Activated T-cell treated with anti-CD3 and anti-CD28 coated beads, Interleukin-2, amount 50 U/mL, for 72 hours (primary cell): ENCODE data around the gene TFRC. TPM values are rescaled to one million over a fixed set of nuclear protein-coding genes. Genes with fewer than 3 reads are reported as not detected.
A peak's percentile ranks its signal among the peaks of the same experiment; 100 is the strongest.
"Not testable (repeated sequence)": the region's sequence is repeated elsewhere in the genome, so short reads cannot be mapped to it uniquely, and the experiment has no call there.

Experiments used
- ATAC-seq, 2 donors: fragments of 150-1000 bp; cut with Tn5 transposase; replicated peaks in 1 of 2; 2 replicates each; pipeline ENCODE4 v1.10.0; 2021; ENCODE audit warnings: moderate library complexity in 2 of 2, mild to moderate bottlenecking in 1 of 2
- DNase-seq, 2 donors: peaks; one replicate each; pipeline ENCODE4 v3.0.0; 2021 to 2022; ENCODE audit warnings: mixed read lengths in 1 of 2
- H3K27ac Mint-ChIP-seq: one replicate; pipeline ENCODE4 v1.8.0; 2022; ENCODE audit warnings: mild to moderate bottlenecking, moderate library complexity, mixed read lengths
- H3K27me3 Mint-ChIP-seq: one replicate; pipeline ENCODE4 v1.8.0; 2022; ENCODE audit warnings: low read depth, mixed read lengths
- H3K36me3 Mint-ChIP-seq, 2 donors: one replicate each; pipeline ENCODE4 v1.8.0; 2022; ENCODE audit warnings: mixed read lengths in 2 of 2, mild to moderate bottlenecking in 1 of 2; ENCODE audit not compliant: insufficient read depth in 2 of 2
- H3K4me1 Mint-ChIP-seq: one replicate; pipeline ENCODE4 v1.8.0; 2022; ENCODE audit warnings: low read depth, mixed read lengths
- H3K4me3 Mint-ChIP-seq, 2 donors: one replicate each; pipeline ENCODE4 v1.8.0; 2022; ENCODE audit warnings: mild to moderate bottlenecking in 2 of 2, mixed read lengths in 2 of 2, moderate library complexity in 2 of 2
- H3K9me3 Mint-ChIP-seq, 2 donors: one replicate each; pipeline ENCODE4 v1.8.0; 2022; ENCODE audit warnings: mixed read lengths in 2 of 2
- total RNA-seq, 2 donors: library from RNA; stranded (reverse); gene quantifications; one replicate each; pipeline ENCODE4 v1.2.3, GENCODE V29; 2022

The TFRC gene
- total RNA-seq, 2 donors from 2014 or later: 164 to 174 TPM

GRCh38 chr3:196051282-196052076 is 30.4 kb downstream of the TFRC start:
- H3K27me3 Mint-ChIP-seq: no peaks in the 10 kb centered on the region
- no peak for DNase-seq
- no peak for ATAC-seq
- no peak overlapping the region for H3K4me3 Mint-ChIP-seq
- H3K4me1 Mint-ChIP-seq: no peaks in the 10 kb centered on the region
- no peaks in the 10 kb centered on the region for H3K9me3 Mint-ChIP-seq
- H3K36me3 Mint-ChIP-seq: peaks cover 15 to 42% of the 10 kb centered on the region in 2 donors
- H3K27ac Mint-ChIP-seq: peak overlapping the region; percentile 42

GRCh38 chr3:196050597-196050996 is 31.3 kb downstream of the TFRC start:
- no peaks in the 10 kb centered on the region for H3K9me3 Mint-ChIP-seq
- DNase-seq (no peak), ATAC-seq (no peak)
- no peaks in the 10 kb centered on the region for H3K4me1 Mint-ChIP-seq
- no peak overlapping the region for H3K27ac Mint-ChIP-seq
- H3K36me3 Mint-ChIP-seq: peaks cover 15 to 41% of the 10 kb centered on the region in 2 donors
- no peaks in the 10 kb centered on the region for H3K27me3 Mint-ChIP-seq
- no peak overlapping the region for H3K4me3 Mint-ChIP-seq

- Mint-ChIP-seq H3K4me1 (no peaks in the 10 kb centered on the region), H3K36me3 (peaks cover 8 to 31% of the 10 kb centered on the region in 2 donors), H3K27ac (no peak overlapping the region), H3K9me3 (no peaks in the 10 kb centered on the region), H3K27me3 (no peaks in the 10 kb centered on the region), H3K4me3 (no peak overlapping the region)
- DNase-seq (no peak), ATAC-seq (no peak)
Measured at GRCh38 chr3:196049653-196050052, 32.2 kb downstream of the TFRC start.

- DNase-seq (no peak), ATAC-seq (no peak)
- no peaks in the 10 kb centered on the region for H3K27me3 Mint-ChIP-seq
- no peaks in the 10 kb centered on the region for H3K4me1 Mint-ChIP-seq
- H3K36me3 Mint-ChIP-seq: peaks cover 7 to 29% of the 10 kb centered on the region in 2 donors
- no peaks in the 10 kb centered on the region for H3K9me3 Mint-ChIP-seq
- H3K4me3 Mint-ChIP-seq: no peak overlapping the region
- no peak overlapping the region for H3K27ac Mint-ChIP-seq
Measured at GRCh38 chr3:196048922-196049598, 32.8 kb downstream of the TFRC start.

- H3K4me3 Mint-ChIP-seq: no peak overlapping the region
- DNase-seq: no peak
- H3K27me3 Mint-ChIP-seq: no peaks in the 10 kb centered on the region
- no peak overlapping the region for H3K27ac Mint-ChIP-seq
- H3K9me3 Mint-ChIP-seq: no peaks in the 10 kb centered on the region
- no peak for ATAC-seq
- no peaks in the 10 kb centered on the region for H3K4me1 Mint-ChIP-seq
- peaks cover 7 to 29% of the 10 kb centered on the region in 2 donors for H3K36me3 Mint-ChIP-seq
Measured at GRCh38 chr3:196047391-196048030, 34.4 kb downstream of the TFRC start.

GRCh38 chr3:196044513-196044912 is 37.4 kb downstream of the TFRC start:
- no peak for DNase-seq
- Mint-ChIP-seq H3K9me3 (peaks cover 0 to 3% of the 10 kb centered on the region in 2 donors), H3K36me3 (peaks cover 3 to 21% of the 10 kb centered on the region in 2 donors), H3K27ac (no peak overlapping the region), H3K4me1 (no peaks in the 10 kb centered on the region), H3K4me3 (no peak overlapping the region), H3K27me3 (no peaks in the 10 kb centered on the region)
- ATAC-seq: peak in 1 of 2 donors; percentile 23

GRCh38 chr3:196042673-196043072 is 39.2 kb downstream of the TFRC start:
- Mint-ChIP-seq H3K9me3 (peaks cover 0 to 3% of the 10 kb centered on the region in 2 donors), H3K36me3 (peaks cover 0 to 14% of the 10 kb centered on the region in 2 donors), H3K4me3 (no peak overlapping the region), H3K27me3 (no peaks in the 10 kb centered on the region), H3K4me1 (peaks cover 5% of the 10 kb centered on the region), H3K27ac (no peak overlapping the region)
- DNase-seq (no peak), ATAC-seq (no peak)

GRCh38 chr3:196039359-196039758 is 42.5 kb downstream of the TFRC start:
- no peaks in the 10 kb centered on the region for H3K27me3 Mint-ChIP-seq
- peaks cover 2 to 5% of the 10 kb centered on the region in 2 donors for H3K9me3 Mint-ChIP-seq
- peaks cover 2 to 21% of the 10 kb centered on the region in 2 donors for H3K36me3 Mint-ChIP-seq
- ATAC-seq (no peak), DNase-seq (no peak)
- no peak overlapping the region for H3K27ac Mint-ChIP-seq
- H3K4me3 Mint-ChIP-seq: no peak overlapping the region
- H3K4me1 Mint-ChIP-seq: peaks cover 7% of the 10 kb centered on the region

- not testable (repeated sequence) for ATAC-seq, H3K4me3 Mint-ChIP-seq
Measured at GRCh38 chr3:196026059-196026458, 55.8 kb downstream of the TFRC start.

GRCh38 chr3:196024968-196025367 is 56.9 kb downstream of the TFRC start:
- Mint-ChIP-seq H3K27me3 (peaks cover 2% of the 10 kb centered on the region), H3K4me1 (no peaks in the 10 kb centered on the region), H3K27ac (no peak overlapping the region), H3K4me3 (no peak overlapping the region), H3K9me3 (no peaks in the 10 kb centered on the region), H3K36me3 (no peaks in the 10 kb centered on the region)
- ATAC-seq (no peak), DNase-seq (no peak)

More at GRCh38 chr3:196026059-196026458, 55.8 kb downstream of the TFRC start:
- DNase-seq: peak in 1 of 2 donors; percentile 11
- not testable (repeated sequence) for H3K4me1 Mint-ChIP-seq, H3K36me3 Mint-ChIP-seq, H3K9me3 Mint-ChIP-seq, H3K27ac Mint-ChIP-seq
- H3K27me3 Mint-ChIP-seq: peaks cover 12% of the 10 kb centered on the region

- Mint-ChIP-seq H3K27ac (no peak overlapping the region), H3K4me1 (no peaks in the 10 kb centered on the region), H3K9me3 (no peaks in the 10 kb centered on the region), H3K27me3 (no peaks in the 10 kb centered on the region), H3K36me3 (no peaks in the 10 kb centered on the region), H3K4me3 (no peak overlapping the region)
- no peak for DNase-seq
- ATAC-seq: no peak
Measured at GRCh38 chr3:196023947-196024346, 57.9 kb downstream of the TFRC start.

- H3K4me3 Mint-ChIP-seq, ATAC-seq, H3K27ac Mint-ChIP-seq, H3K4me1 Mint-ChIP-seq, DNase-seq, H3K9me3 Mint-ChIP-seq, H3K36me3 Mint-ChIP-seq, H3K27me3 Mint-ChIP-seq: not testable (repeated sequence)
Measured at GRCh38 chr3:196022499-196022878, 59.4 kb downstream of the TFRC start.

GRCh38 chr3:196020373-196020772 is 61.5 kb downstream of the TFRC start:
- H3K4me1 Mint-ChIP-seq: peaks cover 4% of the 10 kb centered on the region
- no peaks in the 10 kb centered on the region for H3K36me3 Mint-ChIP-seq
- no peaks in the 10 kb centered on the region for H3K9me3 Mint-ChIP-seq
- H3K27me3 Mint-ChIP-seq: no peaks in the 10 kb centered on the region
- H3K27ac Mint-ChIP-seq: no peak overlapping the region
- ATAC-seq (no peak), DNase-seq (no peak)
- no peak overlapping the region for H3K4me3 Mint-ChIP-seq
